Measurements from ENCODE around the gene DUSP15. TPM values are rescaled to one million over a fixed set of nuclear protein-coding genes. Genes with fewer than 3 reads are reported as not detected.

The DUSP15 gene
- total and polyA plus RNA-seq, 9 donors: 2.5 to 17.0 (median 6.9) TPM

GRCh38 chr20:31845300-31845863, 24.9 kb downstream of the DUSP15 start, which contains the start of gene FOXS1:
Gene FOXS1 (minus strand): TSS chr20:31845604. CDS start chr20:31845542, 62 bp downstream.
- peak within 1 kb of the TSS in 1 of 2 donors; percentile 21 for H3K27ac ChIP-seq
- no peaks in the 10 kb centered on the region for H3K27me3 ChIP-seq
- 39 to 56% (median 43%) methylated on average over 21 of the region's 21 CpGs for WGBS, 3 donors
- DNase-seq: peak in 4 of 5 donors; percentile 42 to 51 (median 44)
- no peak for TF ChIP-seq EP300 (IDR thresholded peaks at IDR 0.05)
- TF ChIP-seq POLR2A (IDR thresholded peaks at IDR 0.05): no peak
- TF ChIP-seq CTCF (IDR thresholded peaks at IDR 0.05): no peak
- H3K4me1 ChIP-seq (ENCODE audit: insufficient read depth): peaks cover 37% of the 10 kb centered on the region
- H3K36me3 ChIP-seq: no peaks in the 10 kb centered on the region
- intact Hi-C loops (cut with DNase I): no loop called here
- H3K9me3 ChIP-seq: no peaks in the 10 kb centered on the region
- H3K4me3 ChIP-seq: no peak within 1 kb of the TSS

- no peaks in the 10 kb centered on the region for H3K27me3 ChIP-seq
- no peaks in the 10 kb centered on the region for H3K9me3 ChIP-seq
- no peak overlapping the region for H3K4me3 ChIP-seq
- intact Hi-C loops (cut with DNase I): no loop called here
- WGBS, 3 donors: 59 to 75% (median 70%) methylated on average over 28 of the region's 28 CpGs
- no peaks in the 10 kb centered on the region for H3K36me3 ChIP-seq
- H3K27ac ChIP-seq: peak overlapping the region in 1 of 2 donors; percentile 21
- no peak for TF ChIP-seq EP300 (IDR thresholded peaks at IDR 0.05)
- TF ChIP-seq POLR2A (IDR thresholded peaks at IDR 0.05): no peak
- no peak for TF ChIP-seq CTCF (IDR thresholded peaks at IDR 0.05)
- H3K4me1 ChIP-seq (ENCODE audit: insufficient read depth): peaks cover 37% of the 10 kb centered on the region
- no peak for DNase-seq
Observed at GRCh38 chr20:31844737-31845299, 25.5 kb downstream of the DUSP15 start.

GRCh38 chr20:31843881-31844280, 26.4 kb downstream of the DUSP15 start:
- Histone ChIP-seq H3K4me3 (no peak overlapping the region), H3K27me3 (no peaks in the 10 kb centered on the region), H3K9me3 (no peaks in the 10 kb centered on the region), H3K4me1 (ENCODE audit: insufficient read depth) (peaks cover 37% of the 10 kb centered on the region), H3K36me3 (no peaks in the 10 kb centered on the region), H3K27ac (peak overlapping the region in 1 of 2 donors; percentile 58)
- no peak for TF ChIP-seq POLR2A (IDR thresholded peaks at IDR 0.05)
- no peak for TF ChIP-seq EP300 (IDR thresholded peaks at IDR 0.05)
- intact Hi-C loops (cut with DNase I): no loop called here
- WGBS, 3 donors: 62 to 65% (median 64%) methylated on average over 5 of the region's 5 CpGs
- no peak for DNase-seq

- no peak for DNase-seq
- no peak for TF ChIP-seq CTCF (IDR thresholded peaks at IDR 0.05)
- TF ChIP-seq EP300 (IDR thresholded peaks at IDR 0.05): no peak
- TF ChIP-seq POLR2A (IDR thresholded peaks at IDR 0.05): no peak
- H3K27ac ChIP-seq: peak overlapping the region; percentile 14 to 58
- no peaks in the 10 kb centered on the region for H3K27me3 ChIP-seq
- no peaks in the 10 kb centered on the region for H3K9me3 ChIP-seq
- intact Hi-C loops (cut with DNase I): no loop called here
- 47 to 68% (median 48%) methylated on average over 6 of the region's 6 CpGs for WGBS, 3 donors
- H3K4me3 ChIP-seq: no peak overlapping the region
- no peaks in the 10 kb centered on the region for H3K36me3 ChIP-seq
- peaks cover 38% of the 10 kb centered on the region for H3K4me1 ChIP-seq (ENCODE audit: insufficient read depth)
Observed at GRCh38 chr20:31843288-31843687, 27.0 kb downstream of the DUSP15 start.

Data from ovary (tissue), 9 donors.